Measurements from ENCODE around the gene GNAQ. TPM values are rescaled to one million over a fixed set of nuclear protein-coding genes. Genes with fewer than 3 reads are reported as not detected.

The GNAQ gene
- total RNA-seq, 1 donor from 2014 or later, result 35.4 TPM

DNA sequence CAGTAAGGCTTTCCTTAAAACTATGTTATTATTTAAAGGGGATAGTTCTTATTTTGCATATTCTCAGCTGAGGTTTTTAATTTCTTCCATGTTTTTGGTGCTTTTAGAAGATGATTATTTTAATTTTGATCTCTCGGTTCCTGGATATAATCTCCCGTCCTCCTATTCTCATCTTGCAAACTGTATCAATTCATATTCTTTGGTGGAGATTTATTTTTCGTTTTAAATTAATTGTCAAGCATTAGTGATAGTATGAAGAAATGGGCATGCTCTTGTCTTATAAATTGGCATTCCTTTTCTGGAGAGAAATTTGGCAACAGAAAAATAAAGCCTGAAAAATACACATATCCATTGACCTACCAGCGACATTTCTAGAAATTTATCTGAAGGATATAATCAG is 15.5 kb upstream of the GNAQ start:
- Histone ChIP-seq H3K4me3 (ENCODE audit: low read depth, low read length) (no peak overlapping the region), H3K36me3 (ENCODE audit: control insufficient read depth, insufficient read depth, low read length) (no peaks in the 10 kb centered on the region), H3K27me3 (ENCODE audit: control insufficient read depth, insufficient read depth, low read length) (no peaks in the 10 kb centered on the region)
- DNase-seq (ENCODE audit: low read depth), result no peak
- TF ChIP-seq, protein P1, sequence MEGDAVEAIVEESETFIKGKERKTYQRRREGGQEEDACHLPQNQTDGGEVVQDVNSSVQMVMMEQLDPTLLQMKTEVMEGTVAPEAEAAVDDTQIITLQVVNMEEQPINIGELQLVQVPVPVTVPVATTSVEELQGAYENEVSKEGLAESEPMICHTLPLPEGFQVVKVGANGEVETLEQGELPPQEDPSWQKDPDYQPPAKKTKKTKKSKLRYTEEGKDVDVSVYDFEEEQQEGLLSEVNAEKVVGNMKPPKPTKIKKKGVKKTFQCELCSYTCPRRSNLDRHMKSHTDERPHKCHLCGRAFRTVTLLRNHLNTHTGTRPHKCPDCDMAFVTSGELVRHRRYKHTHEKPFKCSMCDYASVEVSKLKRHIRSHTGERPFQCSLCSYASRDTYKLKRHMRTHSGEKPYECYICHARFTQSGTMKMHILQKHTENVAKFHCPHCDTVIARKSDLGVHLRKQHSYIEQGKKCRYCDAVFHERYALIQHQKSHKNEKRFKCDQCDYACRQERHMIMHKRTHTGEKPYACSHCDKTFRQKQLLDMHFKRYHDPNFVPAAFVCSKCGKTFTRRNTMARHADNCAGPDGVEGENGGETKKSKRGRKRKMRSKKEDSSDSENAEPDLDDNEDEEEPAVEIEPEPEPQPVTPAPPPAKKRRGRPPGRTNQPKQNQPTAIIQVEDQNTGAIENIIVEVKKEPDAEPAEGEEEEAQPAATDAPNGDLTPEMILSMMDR (IDR thresholded peaks at IDR 0.05; ENCODE audit: insufficient read depth, low read length, poor library complexity, severe bottlenecking), result no peak

DNA sequence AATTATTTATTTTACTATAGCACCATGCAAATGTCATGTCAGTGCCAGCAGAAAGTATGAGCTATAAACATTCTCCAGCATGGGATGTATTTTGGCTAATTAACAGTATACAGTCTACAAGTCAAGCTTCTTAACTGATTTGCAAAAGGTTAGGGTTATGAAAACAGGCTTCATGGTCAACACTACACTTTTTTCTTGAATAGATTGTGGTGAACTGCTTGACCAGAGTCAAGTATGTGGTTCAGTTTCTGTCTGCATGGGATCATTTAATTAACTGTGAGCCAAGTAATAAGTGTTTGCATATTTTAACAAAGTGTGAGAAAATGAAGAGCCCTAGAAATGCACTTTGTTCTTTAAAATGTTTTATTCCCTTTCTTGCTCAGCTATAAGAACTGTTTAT is 14.5 kb upstream of the GNAQ start:
- TF ChIP-seq, protein P1 (IDR thresholded peaks at IDR 0.05; ENCODE audit: insufficient read depth, low read length, poor library complexity, severe bottlenecking), result no peak
- Histone ChIP-seq H3K4me3 (ENCODE audit: low read depth, low read length) (no peak overlapping the region), H3K36me3 (ENCODE audit: control insufficient read depth, insufficient read depth, low read length) (no peaks in the 10 kb centered on the region), H3K27me3 (ENCODE audit: control insufficient read depth, insufficient read depth, low read length) (no peaks in the 10 kb centered on the region)
- no peak for DNase-seq (ENCODE audit: low read depth)

DNA sequence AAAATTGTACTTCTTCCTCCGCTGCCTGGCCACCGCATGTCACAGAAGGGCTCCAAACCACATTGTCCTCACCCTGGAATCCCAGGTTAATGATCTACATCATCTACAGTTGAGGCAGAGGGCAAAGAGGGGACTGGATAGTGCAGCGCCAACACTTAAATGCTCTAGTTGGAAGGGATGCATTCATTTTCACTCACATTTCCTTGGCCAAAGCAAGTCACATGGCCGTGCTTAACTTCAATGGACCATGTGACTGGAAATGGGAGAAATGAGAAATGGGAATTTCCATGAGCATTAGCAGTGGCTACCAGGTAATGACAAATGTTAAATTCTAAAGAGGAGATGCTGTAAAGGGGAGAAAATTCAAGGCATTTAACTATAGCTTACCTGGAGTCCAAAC is 13.3 kb upstream of the GNAQ start:
- Histone ChIP-seq H3K36me3 (ENCODE audit: control insufficient read depth, insufficient read depth, low read length) (no peaks in the 10 kb centered on the region), H3K27me3 (ENCODE audit: control insufficient read depth, insufficient read depth, low read length) (no peaks in the 10 kb centered on the region), H3K4me3 (ENCODE audit: low read depth, low read length) (no peak overlapping the region)
- TF ChIP-seq, protein P1 (IDR thresholded peaks at IDR 0.05; ENCODE audit: insufficient read depth, low read length, poor library complexity, severe bottlenecking), result no peak
- no peak for DNase-seq (ENCODE audit: low read depth)

DNA sequence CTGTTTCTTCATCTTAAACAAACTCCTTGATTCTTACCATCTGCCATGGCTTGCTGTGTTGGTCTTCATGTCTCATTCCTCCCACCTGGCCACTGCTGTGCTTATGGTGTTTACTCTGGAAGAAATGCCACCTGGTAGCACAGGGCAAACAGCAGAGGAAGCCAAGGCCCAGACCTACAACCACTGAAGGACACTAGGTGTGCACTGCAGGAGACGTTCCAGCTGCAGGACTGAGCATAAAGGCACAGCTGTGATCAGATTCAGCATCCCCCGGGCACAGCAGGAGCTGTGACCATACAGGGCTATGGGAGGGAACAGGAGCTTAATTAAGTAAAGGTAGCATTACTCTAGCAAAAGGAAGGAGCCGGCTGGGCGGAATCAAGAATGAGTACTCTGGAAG is 12.6 kb upstream of the GNAQ start:
- no peak for DNase-seq (ENCODE audit: low read depth)
- TF ChIP-seq, protein P1 (IDR thresholded peaks at IDR 0.05; ENCODE audit: insufficient read depth, low read length, poor library complexity, severe bottlenecking), result no peak
- H3K4me3 ChIP-seq (ENCODE audit: low read depth, low read length), result no peak overlapping the region
- H3K27me3 ChIP-seq (ENCODE audit: control insufficient read depth, insufficient read depth, low read length), result no peaks in the 10 kb centered on the region
- no peaks in the 10 kb centered on the region for H3K36me3 ChIP-seq (ENCODE audit: control insufficient read depth, insufficient read depth, low read length)

DNA sequence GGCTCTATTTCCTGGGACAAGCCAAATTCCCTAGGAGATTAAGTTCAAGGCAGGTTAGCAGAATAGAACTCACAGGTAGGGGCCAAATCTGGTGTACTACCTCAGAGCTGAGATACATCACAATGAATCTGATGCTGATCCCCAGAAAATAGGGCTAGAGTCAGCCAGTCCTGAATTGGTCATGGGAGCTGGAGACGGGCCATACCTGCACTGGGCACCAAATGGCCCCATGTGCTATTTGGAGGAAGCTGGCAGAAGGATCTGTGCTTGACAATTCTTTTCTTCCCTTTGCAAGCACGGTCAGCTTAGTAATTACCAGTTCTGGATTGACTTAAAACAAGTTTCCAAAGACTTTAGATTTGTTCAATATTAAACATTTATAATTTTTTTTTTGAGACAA is 10.4 kb upstream of the GNAQ start:
- H3K4me3 ChIP-seq (ENCODE audit: low read depth, low read length), result no peak overlapping the region
- no peaks in the 10 kb centered on the region for H3K27me3 ChIP-seq (ENCODE audit: control insufficient read depth, insufficient read depth, low read length)
- TF ChIP-seq, protein P1 (IDR thresholded peaks at IDR 0.05; ENCODE audit: insufficient read depth, low read length, poor library complexity, severe bottlenecking), result no peak
- H3K36me3 ChIP-seq (ENCODE audit: control insufficient read depth, insufficient read depth, low read length), result no peaks in the 10 kb centered on the region
- no peak for DNase-seq (ENCODE audit: low read depth)

DNA sequence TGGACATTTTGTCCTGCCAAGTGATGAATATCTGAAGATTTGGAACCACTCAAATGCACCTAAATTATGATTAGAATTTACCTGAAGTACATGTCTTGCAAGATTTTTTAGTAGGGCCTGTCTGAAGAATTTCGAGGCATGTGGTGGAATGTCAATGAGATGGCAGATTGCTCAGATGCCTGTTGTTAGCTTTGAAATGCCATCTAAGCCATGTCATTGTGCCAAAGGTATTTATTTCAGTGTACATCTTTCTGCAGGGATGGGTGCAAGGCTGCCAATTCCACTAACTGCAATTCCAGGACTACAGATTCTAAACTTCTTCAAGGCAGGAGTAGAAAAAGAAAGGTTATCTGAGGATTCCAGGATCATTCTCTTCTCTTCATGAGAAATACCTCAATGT is 9.1 kb upstream of the GNAQ start:
- H3K36me3 ChIP-seq (ENCODE audit: control insufficient read depth, insufficient read depth, low read length), result no peaks in the 10 kb centered on the region
- no peak for DNase-seq (ENCODE audit: low read depth)
- TF ChIP-seq, protein P1 (IDR thresholded peaks at IDR 0.05; ENCODE audit: insufficient read depth, low read length, poor library complexity, severe bottlenecking), result no peak
- H3K4me3 ChIP-seq (ENCODE audit: low read depth, low read length), result no peak overlapping the region
- no peaks in the 10 kb centered on the region for H3K27me3 ChIP-seq (ENCODE audit: control insufficient read depth, insufficient read depth, low read length)

All from kidney epithelial cell (primary cell).